K562 (cell line): ENCODE measurements around the gene SLC6A8. TPM values are rescaled to one million over a fixed set of nuclear protein-coding genes. Genes with fewer than 3 reads are reported as not detected.
"Not testable (repeated sequence)": the region's sequence is repeated elsewhere in the genome, so short reads cannot be mapped to it uniquely, and the experiment has no call there.

Experiments used
- ATAC-seq: fragments of 200-7000 bp; cut with Tn5 transposase; 3 replicates; pipeline ENCODE4 v1.9.1; 2020; ENCODE audit warnings: moderate library complexity
- BruUV-seq: library from RNA; stranded (reverse); fragments of 400-500 nt; replicated peaks from 2 replicates; lab custom pipeline; 2021; lab: Mats Ljungman, UMichigan
- CTCF ChIA-PET: fragments of 300-600 bp; formaldehyde crosslinking; extraction: SDS; loops from one replicate; lab custom pipeline; 2021; ENCODE audit warnings: low intra/inter-chr PET ratio; lab: Yijun Ruan, JAX
- POLR2A ChIA-PET: fragments of 300-600, 350-650 bp; sonication (Branson Sonifier 250); formaldehyde crosslinking; extraction: SDS; loops from one replicate; lab custom pipeline; 2021; ENCODE audit warnings: antibody characterized with exemption, inconsistent platforms; lab: Yijun Ruan, JAX
- DNase-seq, 4 experiments: peaks; one replicate each; pipeline versions ENCODE4 v3.0.0 to v3.0.0-alpha.2; 2011 to 2018; ENCODE audit warnings: low spot score in 3 of 4, mixed read lengths in 3 of 4; ENCODE audit errors: extremely low read depth in 1 of 4
- FAIRE-seq: peaks from 2 replicates; lab custom pipeline; 2011; peaks lifted over from hg19 to GRCh38; lab: Jason Lieb, UNC
- H2AFZ ChIP-seq: 2 replicates; pipeline ENCODE4 v1.6.0; 2011; ENCODE audit warnings: low read depth, low read length, control low read depth, inconsistent platforms
- H3K27ac ChIP-seq: fragments of 200-600 bp; 3 replicates; pipeline ENCODE4 v1.8.0; 2011; ENCODE audit warnings: low read depth, mild to moderate bottlenecking, control low read depth, inconsistent platforms, low read length, moderate library complexity, mixed read lengths; ENCODE audit errors: extremely low read depth
- H3K27me3 ChIP-seq, 2 experiments: fragments of 300-600 bp in 1 of 2; 2 replicates in 1 of 2; 3 replicates in 1 of 2; pipeline versions ENCODE4 v1.6.0 to v1.8.0; 2011; ENCODE audit warnings: inconsistent platforms in 2 of 2, low read length in 2 of 2, mild to moderate bottlenecking in 1 of 2, mixed read lengths in 1 of 2, moderate library complexity in 1 of 2; ENCODE audit not compliant: control insufficient read depth in 2 of 2, insufficient read depth in 2 of 2
- H3K36me3 ChIP-seq: fragments of 300-600 bp; 3 replicates; pipeline ENCODE4 v1.8.0; 2011; ENCODE audit warnings: mild to moderate bottlenecking, low read length, inconsistent platforms; ENCODE audit not compliant: control insufficient read depth, insufficient read depth
- H3K4me1 ChIP-seq, 2 experiments: fragments of 200-600 bp in 1 of 2; replicated peaks in 1 of 2; 2 replicates in 1 of 2; 3 replicates in 1 of 2; pipeline versions ENCODE4 v1.5.1 to v1.8.0; 2011; ENCODE audit warnings: inconsistent platforms in 2 of 2, low read length in 2 of 2, mild to moderate bottlenecking in 1 of 2, mixed read lengths in 1 of 2, moderate library complexity in 1 of 2; ENCODE audit not compliant: control insufficient read depth in 2 of 2, insufficient read depth in 2 of 2
- H3K4me2 ChIP-seq: 2 replicates; pipeline ENCODE4 v1.6.1; 2011; ENCODE audit warnings: low read length, control low read depth, inconsistent platforms, mixed read lengths; ENCODE audit not compliant: insufficient read depth
- H3K4me3 ChIP-seq: fragments of 200-600 bp; sonication (generic), shearing (Covaris generic); 2 replicates; pipeline ENCODE4 v1.5.1; 2016; ENCODE audit warnings: control low read depth, inconsistent platforms
- H3K79me2 ChIP-seq: fragments of 200-600 bp; 3 replicates; pipeline ENCODE4 v1.8.0; 2011; ENCODE audit warnings: low read length, inconsistent platforms; ENCODE audit not compliant: control insufficient read depth, insufficient read depth
- H3K9ac ChIP-seq, 2 experiments: 2 replicates each; pipeline versions ENCODE4 v1.6.0 to v1.6.1; 2011; ENCODE audit warnings: low read depth in 2 of 2, low read length in 2 of 2, control low read depth in 1 of 2, inconsistent platforms in 1 of 2, mild to moderate bottlenecking in 1 of 2, mixed read lengths in 1 of 2; ENCODE audit not compliant: insufficient read depth in 1 of 2
- H3K9me1 ChIP-seq: one replicate; pipeline ENCODE4 v1.6.0; 2011; ENCODE audit warnings: inconsistent platforms, mild to moderate bottlenecking, low read length, moderate library complexity; ENCODE audit not compliant: control insufficient read depth, insufficient read depth
- H3K9me3 ChIP-seq: replicated peaks from 2 replicates; pipeline ENCODE4 v1.5.1; 2011; ENCODE audit warnings: low read depth, low read length, inconsistent platforms; ENCODE audit not compliant: control insufficient read depth, insufficient read depth
- H4K20me1 ChIP-seq: replicated peaks from 2 replicates; pipeline ENCODE4 v1.6.1; 2011; ENCODE audit warnings: low read length, inconsistent platforms, mixed read lengths; ENCODE audit not compliant: control insufficient read depth, insufficient read depth
- ATF1 ChIP-seq, 2 experiments: fragments of 450-650 bp in 1 of 2; IDR thresholded peaks; 2 replicates each; pipeline ENCODE4 v1.6.1; 2016; ENCODE audit warnings: missing compliant biosample characterization in 1 of 2, missing genetic modification characterization in 1 of 2
- ATF7 ChIP-seq: fragments of 450-650 bp; IDR thresholded peaks from 2 replicates; pipeline ENCODE4 v1.7.1; 2014; ENCODE audit warnings: mild to moderate bottlenecking, moderate library complexity
- CXXC5 ChIP-seq: fragments of 250-450 bp; sonication (Bioruptor Pico); IDR thresholded peaks from 2 replicates; pipeline ENCODE4 v1.8.0; 2022; ENCODE audit warnings: inconsistent platforms, mild to moderate bottlenecking, moderate library complexity
- GABPA ChIP-seq: fragments of 200-800 bp; sonication (Bioruptor generic); conservative IDR thresholded peaks from 2 replicates; pipeline ENCODE4 v1.6.1; 2016; ENCODE audit warnings: low read depth, missing genetic modification characterization, missing compliant biosample characterization
- L3MBTL2 ChIP-seq: fragments of 450-650 bp; IDR thresholded peaks from 2 replicates; pipeline ENCODE4 v1.6.1; 2016; ENCODE audit warnings: mild to moderate bottlenecking, moderate library complexity
- NR2C2 ChIP-seq, 2 experiments: fragments of 200-800 bp in 1 of 2; sonication (Bioruptor generic) in 1 of 2; sonication (generic) in 1 of 2; formaldehyde crosslinking in 1 of 2; IDR thresholded peaks; 2 replicates each; pipeline versions ENCODE4 v1.6.1 to v1.8.0; 2016 to 2022; ENCODE audit warnings: mild to moderate bottlenecking in 1 of 2, missing compliant biosample characterization in 1 of 2, missing genetic modification characterization in 1 of 2, missing genetic modification reagents in 1 of 2
- PHF8 ChIP-seq: fragments of 200-600 bp; sonication (generic); IDR thresholded peaks from 2 replicates; pipeline ENCODE4 v1.6.1; 2012; ENCODE audit warnings: mixed run types, mild to moderate bottlenecking, inconsistent platforms, low read length, moderate library complexity, borderline replicate concordance
- SP1 ChIP-seq: sonication (generic); formaldehyde crosslinking; IDR thresholded peaks from 2 replicates; pipeline ENCODE4 v1.8.1; 2022; ENCODE audit warnings: mild to moderate bottlenecking, missing genetic modification reagents
- SUPT5H ChIP-seq: fragments of 450-650 bp; IDR thresholded peaks from 2 replicates; pipeline ENCODE4 v1.6.1; 2016
- WGBS: fragments of 100-300 bp; shearing (Covaris generic); methylation state at CpG from one replicate; pipeline ENCODE4 v1.1.6; 2016; ENCODE audit warnings: low coverage, mixed read lengths; ENCODE audit not compliant: insufficient coverage; ENCODE audit errors: missing lambda C conversion rate; 5-methylcytosine and 5-hydroxymethylcytosine counted together
- in situ Hi-C: fragments of 300-500 bp; cut with MboI; formaldehyde crosslinking; loops from 4 replicates; pipeline ENCODE4 v1.15.0; 2018; ENCODE audit warnings: inconsistent platforms, mixed read lengths
- intact Hi-C: fragments of 100-400 bp; cut with micrococcal nuclease; formaldehyde crosslinking; loops from 2 replicates; pipeline ENCODE4 v1.14.2; 2022
- polyA plus RNA-seq, 8 experiments: library from polyadenylated mRNA; depleted of rRNA in 4 of 8; stranded (reverse) in 5 of 8; unstranded in 3 of 8; fragments of >200 nt; fragmentation: Nextera tagmentation in 2 of 8; fragmentation: Illumina TruSeq in 1 of 8; extraction: Ambion mirVana in 2 of 8; extraction: Trizol in 1 of 8; gene quantifications; 2 replicates each; pipeline versions ENCODE4 v1.2.1 to v1.2.3, GENCODE V29; 2011 to 2014; ENCODE audit warnings: inconsistent platforms in 1 of 8, missing spikeins in 1 of 8
- total RNA-seq, 7 experiments: library from RNA; depleted of rRNA in 6 of 7; stranded (reverse); fragments of >200 nt in 6 of 7; fragmentation: Illumina TruSeq in 2 of 7; extraction: Trizol in 2 of 7; gene quantifications; 2 replicates each; pipeline versions ENCODE4 v1.2.1 to v1.2.3, GENCODE V29; 2011 to 2021; ENCODE audit warnings: low replicate concordance in 1 of 7
- TF ChIP-seq, protein P1 (sequence below): fragments of 200-800 bp; sonication (Bioruptor generic); IDR thresholded peaks from 2 replicates; pipeline ENCODE4 v1.6.1; 2017; ENCODE audit warnings: missing genetic modification characterization, missing compliant biosample characterization
- TF ChIP-seq, protein P2 (sequence below): sonication (generic); formaldehyde crosslinking; IDR thresholded peaks from 2 replicates; pipeline ENCODE4 v1.8.0; 2022; ENCODE audit warnings: missing genetic modification reagents, mild to moderate bottlenecking, moderate library complexity, borderline replicate concordance
- TF ChIP-seq, protein P3 (sequence below): fragments of 200-800 bp; sonication (Bioruptor generic); IDR thresholded peaks from 2 replicates; pipeline ENCODE4 v1.6.1; 2016; ENCODE audit warnings: missing genetic modification characterization, missing compliant biosample characterization

SLC6A8 gene
- total and polyA plus RNA-seq, 9 of the 15 experiments (the other 6 are each of a cell fraction or from before 2014, with no cell fraction given) = 0.68 to 144 (median 34.3) TPM

DNA sequence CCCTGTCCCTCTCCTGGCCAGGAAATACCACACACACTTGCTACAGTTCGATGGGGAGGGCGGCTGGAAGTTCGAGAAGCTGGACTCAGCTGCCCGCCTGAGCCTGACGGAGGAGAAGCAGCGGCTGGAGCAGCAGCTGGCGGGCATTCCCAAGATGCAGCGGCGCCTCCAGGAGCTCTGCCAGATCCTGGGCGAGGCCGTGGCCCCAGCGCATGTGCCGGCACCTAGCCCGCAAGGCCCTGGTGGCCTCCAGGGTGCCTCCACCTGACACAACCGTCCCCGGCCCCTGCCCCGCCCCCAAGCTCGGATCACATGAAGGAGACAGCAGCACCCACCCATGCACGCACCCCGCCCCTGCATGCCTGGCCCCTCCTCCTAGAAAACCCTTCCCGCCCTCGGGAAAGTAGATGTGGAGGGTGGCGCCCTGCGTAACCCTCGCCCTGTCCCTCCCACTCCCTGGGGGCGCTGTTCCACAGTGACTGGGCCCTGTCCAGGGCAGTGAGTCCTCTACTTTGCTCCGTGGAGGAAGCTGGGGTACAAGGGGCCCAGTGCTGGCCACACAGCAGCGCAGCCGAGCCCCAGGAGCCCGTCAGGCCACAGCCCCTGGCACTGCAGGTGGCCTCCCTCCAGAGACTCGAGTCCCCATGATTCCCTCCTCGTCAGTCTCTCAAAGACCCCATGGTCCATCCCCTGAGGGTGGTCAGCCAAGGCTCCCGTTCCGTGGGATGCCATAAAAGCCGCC, 55.9 kb downstream of the SLC6A8 start:
- in situ Hi-C loops; CTCF ChIA-PET; H3K27me3 ChIP-seq; H3K9me1 ChIP-seq; H3K9me3 ChIP-seq; H4K20me1 ChIP-seq; H3K79me2 ChIP-seq; BruUV-seq; H3K36me3 ChIP-seq; TF ChIP-seq NR2C2, ATF1 (CRISPR knock-in tag; IDR thresholded peaks at IDR 0.05): not testable (repeated sequence)
- H2AFZ ChIP-seq = peak overlapping the region; percentile 81
- peak overlapping the region; percentile 42 for H3K4me3 ChIP-seq
- H3K4me1 ChIP-seq = peaks cover 0 to 52% of the 10 kb centered on the region in 2 experiments; a peak in 3 of 5 replicates
- intact Hi-C loops = loop anchor here (1.0 kb wide), 1 partner anchor 17 kb away; no protein-coding TSS in a partner anchor
- FAIRE-seq (peak; percentile 83), ATAC-seq (peak; percentile 88), DNase-seq (peak; percentile 76 to 95 (median 78))
- 1% methylated on average over 10 of the region's 35 CpGs for whole genome bisulfite sequencing
- peak overlapping the region; percentile 79 for H3K27ac ChIP-seq
- peak overlapping the region; percentile 78 to 89 for H3K9ac ChIP-seq
- POLR2A ChIA-PET = interaction anchor here (0.7 kb wide), 2 partner anchors 179 to 680 kb away, joined by 3 to 5 read pairs; no protein-coding TSS in a partner anchor
- peak overlapping the region; percentile 81 for H3K4me2 ChIP-seq
- peak; percentile 29 for TF ChIP-seq NR2C2 (tag; IDR thresholded peaks at IDR 0.05)
- peak; percentile 80 for TF ChIP-seq SUPT5H
- peak; percentile 57 for TF ChIP-seq CXXC5 (CRISPR knock-in tag)
- 0 out of 2 replicates have a peak, but pooled peaks have one; percentile 22 for TF ChIP-seq GABPA (tag)
- TF ChIP-seq SP1 (CRISPR knock-in tag) = peak; percentile 63; the same call in 1 of the 2 replicates
- TF ChIP-seq PHF8 = peak; percentile 58; the same call in 1 of the 2 replicates
- TF ChIP-seq, protein P1, sequence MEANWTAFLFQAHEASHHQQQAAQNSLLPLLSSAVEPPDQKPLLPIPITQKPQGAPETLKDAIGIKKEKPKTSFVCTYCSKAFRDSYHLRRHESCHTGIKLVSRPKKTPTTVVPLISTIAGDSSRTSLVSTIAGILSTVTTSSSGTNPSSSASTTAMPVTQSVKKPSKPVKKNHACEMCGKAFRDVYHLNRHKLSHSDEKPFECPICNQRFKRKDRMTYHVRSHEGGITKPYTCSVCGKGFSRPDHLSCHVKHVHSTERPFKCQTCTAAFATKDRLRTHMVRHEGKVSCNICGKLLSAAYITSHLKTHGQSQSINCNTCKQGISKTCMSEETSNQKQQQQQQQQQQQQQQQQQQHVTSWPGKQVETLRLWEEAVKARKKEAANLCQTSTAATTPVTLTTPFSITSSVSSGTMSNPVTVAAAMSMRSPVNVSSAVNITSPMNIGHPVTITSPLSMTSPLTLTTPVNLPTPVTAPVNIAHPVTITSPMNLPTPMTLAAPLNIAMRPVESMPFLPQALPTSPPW (CRISPR knock-in tag) = peak; percentile 70
- TF ChIP-seq, protein P2, sequence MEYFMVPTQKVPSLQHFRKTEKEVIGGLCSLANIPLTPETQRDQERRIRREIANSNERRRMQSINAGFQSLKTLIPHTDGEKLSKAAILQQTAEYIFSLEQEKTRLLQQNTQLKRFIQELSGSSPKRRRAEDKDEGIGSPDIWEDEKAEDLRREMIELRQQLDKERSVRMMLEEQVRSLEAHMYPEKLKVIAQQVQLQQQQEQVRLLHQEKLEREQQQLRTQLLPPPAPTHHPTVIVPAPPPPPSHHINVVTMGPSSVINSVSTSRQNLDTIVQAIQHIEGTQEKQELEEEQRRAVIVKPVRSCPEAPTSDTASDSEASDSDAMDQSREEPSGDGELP (CRISPR knock-in tag) = peak; percentile 68; the same call in 1 of the 2 replicates
- TF ChIP-seq, protein P3, sequence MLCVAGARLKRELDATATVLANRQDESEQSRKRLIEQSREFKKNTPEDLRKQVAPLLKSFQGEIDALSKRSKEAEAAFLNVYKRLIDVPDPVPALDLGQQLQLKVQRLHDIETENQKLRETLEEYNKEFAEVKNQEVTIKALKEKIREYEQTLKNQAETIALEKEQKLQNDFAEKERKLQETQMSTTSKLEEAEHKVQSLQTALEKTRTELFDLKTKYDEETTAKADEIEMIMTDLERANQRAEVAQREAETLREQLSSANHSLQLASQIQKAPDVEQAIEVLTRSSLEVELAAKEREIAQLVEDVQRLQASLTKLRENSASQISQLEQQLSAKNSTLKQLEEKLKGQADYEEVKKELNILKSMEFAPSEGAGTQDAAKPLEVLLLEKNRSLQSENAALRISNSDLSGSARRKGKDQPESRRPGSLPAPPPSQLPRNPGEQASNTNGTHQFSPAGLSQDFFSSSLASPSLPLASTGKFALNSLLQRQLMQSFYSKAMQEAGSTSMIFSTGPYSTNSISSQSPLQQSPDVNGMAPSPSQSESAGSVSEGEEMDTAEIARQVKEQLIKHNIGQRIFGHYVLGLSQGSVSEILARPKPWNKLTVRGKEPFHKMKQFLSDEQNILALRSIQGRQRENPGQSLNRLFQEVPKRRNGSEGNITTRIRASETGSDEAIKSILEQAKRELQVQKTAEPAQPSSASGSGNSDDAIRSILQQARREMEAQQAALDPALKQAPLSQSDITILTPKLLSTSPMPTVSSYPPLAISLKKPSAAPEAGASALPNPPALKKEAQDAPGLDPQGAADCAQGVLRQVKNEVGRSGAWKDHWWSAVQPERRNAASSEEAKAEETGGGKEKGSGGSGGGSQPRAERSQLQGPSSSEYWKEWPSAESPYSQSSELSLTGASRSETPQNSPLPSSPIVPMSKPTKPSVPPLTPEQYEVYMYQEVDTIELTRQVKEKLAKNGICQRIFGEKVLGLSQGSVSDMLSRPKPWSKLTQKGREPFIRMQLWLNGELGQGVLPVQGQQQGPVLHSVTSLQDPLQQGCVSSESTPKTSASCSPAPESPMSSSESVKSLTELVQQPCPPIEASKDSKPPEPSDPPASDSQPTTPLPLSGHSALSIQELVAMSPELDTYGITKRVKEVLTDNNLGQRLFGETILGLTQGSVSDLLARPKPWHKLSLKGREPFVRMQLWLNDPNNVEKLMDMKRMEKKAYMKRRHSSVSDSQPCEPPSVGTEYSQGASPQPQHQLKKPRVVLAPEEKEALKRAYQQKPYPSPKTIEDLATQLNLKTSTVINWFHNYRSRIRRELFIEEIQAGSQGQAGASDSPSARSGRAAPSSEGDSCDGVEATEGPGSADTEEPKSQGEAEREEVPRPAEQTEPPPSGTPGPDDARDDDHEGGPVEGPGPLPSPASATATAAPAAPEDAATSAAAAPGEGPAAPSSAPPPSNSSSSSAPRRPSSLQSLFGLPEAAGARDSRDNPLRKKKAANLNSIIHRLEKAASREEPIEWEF (CRISPR knock-in tag) = 0 out of 2 replicates have a peak, but pooled peaks have one; percentile 1
- TF ChIP-seq ATF1 (tag; IDR thresholded peaks at IDR 0.05) = peak; percentile 34
- 0 out of 2 replicates have a peak, but pooled peaks have one; percentile 15 for TF ChIP-seq L3MBTL2
- 0 out of 2 replicates have a peak, but pooled peaks have one; percentile 17 for TF ChIP-seq ATF7
